Measurements from ENCODE around the gene TPRG1. TPM values are rescaled to one million over a fixed set of nuclear protein-coding genes. Genes with fewer than 3 reads are reported as not detected.

Gene TPRG1
- total and polyA plus RNA-seq, 2 of the 4 experiments (the other 2 are of a cell fraction), result 0.17 TPM; not detected in 1

DNA sequence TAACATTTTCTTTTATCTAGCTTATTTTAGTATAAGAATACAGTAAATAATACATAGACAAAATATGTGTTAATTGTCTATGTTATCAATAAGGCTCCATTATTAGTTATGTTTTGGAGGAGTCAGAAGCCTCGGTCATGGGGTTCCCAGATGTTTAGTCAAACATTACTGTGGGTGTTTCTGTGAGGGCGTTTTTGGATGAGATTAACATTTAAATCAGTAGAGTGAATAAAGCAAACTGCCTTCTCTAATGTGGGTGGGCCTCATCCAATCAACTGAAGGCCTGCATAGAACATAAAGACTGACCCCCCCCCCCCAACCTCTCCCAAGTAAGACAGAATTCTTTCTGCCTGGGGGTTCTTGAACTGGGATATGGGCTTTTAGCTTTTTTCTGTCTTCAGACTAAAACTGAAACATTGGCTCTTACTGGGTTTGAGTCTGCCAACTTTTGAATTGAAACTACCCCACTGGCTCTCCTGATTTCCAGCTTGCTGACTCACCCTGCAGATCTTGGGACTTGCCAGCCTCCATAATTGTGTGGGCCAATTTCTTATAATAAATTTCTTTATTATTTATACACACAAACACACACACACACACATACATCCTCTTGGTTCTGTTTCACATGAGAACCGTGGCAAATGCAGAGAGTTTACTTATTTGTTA lies 192.0 kb downstream of the TPRG1 start:
- ATAC-seq (ENCODE audit: low read depth), result no peak
- Histone ChIP-seq H3K56ac (ENCODE audit: extremely low read depth, insufficient read depth, low read length) (no peak overlapping the region), H2BK5ac (ENCODE audit: low read depth, low read length, poor library complexity, severe bottlenecking) (no peak overlapping the region), H3K27me3 (ENCODE audit: control insufficient read depth, insufficient read depth, low read length) (no peaks in the 10 kb centered on the region; the same call in 1 of the 2 replicates), H3K9me3 (ENCODE audit: control insufficient read depth, insufficient read depth, low read length) (no peaks in the 10 kb centered on the region), H2BK15ac (ENCODE audit: low read depth, low read length) (no peak overlapping the region), H3K4ac (ENCODE audit: low read depth, low read length) (no peak overlapping the region), H3K14ac (replicated peaks; ENCODE audit: low read depth, low read length) (no peak overlapping the region), H2AK9ac (replicated peaks; ENCODE audit: low read depth, low read length, poor library complexity) (no peak overlapping the region), H3K18ac (ENCODE audit: low read depth, low read length) (no peak overlapping the region), H3K9me1 (ENCODE audit: insufficient read depth, low read length) (no peaks in the 10 kb centered on the region), H2AFZ (replicated peaks; ENCODE audit: low read length, poor library complexity) (no peak overlapping the region), H3K4me1 (ENCODE audit: control insufficient read depth, insufficient read depth, low read length) (no peaks in the 10 kb centered on the region; the same call in 1 of the 2 replicates), H3K4me2 (ENCODE audit: low read depth, low read length) (no peak overlapping the region), H2AK5ac (ENCODE audit: low read depth, low read length) (no peak overlapping the region), H3K27ac (ENCODE audit: insufficient read depth, low read length) (no peak overlapping the region), H2BK120ac (ENCODE audit: low read depth, low read length) (no peak overlapping the region), H3K36me3 (ENCODE audit: control insufficient read depth, insufficient read depth, low read length) (no peaks in the 10 kb centered on the region), H3K23ac (ENCODE audit: low read depth, low read length) (no peak overlapping the region), H4K8ac (ENCODE audit: low read depth in 2 of 2, low read length in 2 of 2) (no peak overlapping the region), H4K91ac (ENCODE audit: insufficient read depth, low read depth, low read length) (no peak overlapping the region), H3K9ac (ENCODE audit: low read depth, low read length) (no peak overlapping the region), H3K79me1 (ENCODE audit: low read depth in 1 of 2, low read length in 2 of 2) (no peaks in the 10 kb centered on the region), H2BK20ac (ENCODE audit: low read depth, low read length) (no peak overlapping the region), H4K20me1 (ENCODE audit: insufficient read depth, low read length) (no peaks in the 10 kb centered on the region), H4K5ac (ENCODE audit: low read depth, low read length) (no peak overlapping the region), H3K4me3 (ENCODE audit: insufficient read depth, low read depth, low read length) (no peak overlapping the region)
- BruUV-seq (replicated peaks), result no TSS peak
- TF ChIP-seq FOS (IDR thresholded peaks at IDR 0.05; ENCODE audit: low read depth, low read length), result no peak
- TF ChIP-seq MAFK (IDR thresholded peaks at IDR 0.05; ENCODE audit: low read depth, low read length), result no peak
- no peak for TF ChIP-seq MAZ (IDR thresholded peaks at IDR 0.05; ENCODE audit: borderline replicate concordance, low read depth, low read length)
- no peak for TF ChIP-seq BHLHE40 (IDR thresholded peaks at IDR 0.05; ENCODE audit: low read depth, low read length)
- no peak for TF ChIP-seq CHD1 (IDR thresholded peaks at IDR 0.05; ENCODE audit: low read depth, low read length)
- no peak for TF ChIP-seq POLR2A (IDR thresholded peaks at IDR 0.05; ENCODE audit: low read depth, low read length)
- TF ChIP-seq, protein P1, sequence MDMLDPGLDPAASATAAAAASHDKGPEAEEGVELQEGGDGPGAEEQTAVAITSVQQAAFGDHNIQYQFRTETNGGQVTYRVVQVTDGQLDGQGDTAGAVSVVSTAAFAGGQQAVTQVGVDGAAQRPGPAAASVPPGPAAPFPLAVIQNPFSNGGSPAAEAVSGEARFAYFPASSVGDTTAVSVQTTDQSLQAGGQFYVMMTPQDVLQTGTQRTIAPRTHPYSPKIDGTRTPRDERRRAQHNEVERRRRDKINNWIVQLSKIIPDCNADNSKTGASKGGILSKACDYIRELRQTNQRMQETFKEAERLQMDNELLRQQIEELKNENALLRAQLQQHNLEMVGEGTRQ (IDR thresholded peaks at IDR 0.05; ENCODE audit: low read depth, low read length), result no peak
- TF ChIP-seq RFX5 (IDR thresholded peaks at IDR 0.05; ENCODE audit: low read depth, low read length), result no peak
- no CpG with 5 or more reads among the region's 3 CpGs for WGBS, 2 experiments (ENCODE audit: extremely low coverage in 2 of 2, insufficient read length in 1 of 2)
- CTCF ChIA-PET, result interaction anchor here (0.7 kb wide), 1 partner anchor 10 kb away, joined by 3 read pairs; no protein-coding TSS in a partner anchor
- dilution Hi-C loops (cut with HindIII; ENCODE audit: low sequenced_read_pairs, unreplicated experiment), result no loop called here
- no peak for DNase-seq
- intact Hi-C loops (cut with micrococcal nuclease), result no loop called here
- in situ Hi-C loops (cut with MboI; ENCODE audit: low sequenced_read_pairs), result no loop called here
- POLR2A ChIA-PET (ENCODE audit: unreplicated experiment), result no interaction called here
